IPS-20b (cell line): ENCODE results near the gene TRIM28.
A peak's percentile ranks its signal among the peaks of the same experiment; 100 is the strongest.

Source experiments
- H3K27ac ChIP-seq: one replicate; pipeline ENCODE4 v1.5.1; 2013; ENCODE audit warnings: low read length
- H3K27me3 ChIP-seq: 2 replicates; pipeline ENCODE4 v1.6.1; 2013; ENCODE audit warnings: mild to moderate bottlenecking, low read length, inconsistent platforms; ENCODE audit not compliant: insufficient read depth
- H3K36me3 ChIP-seq: 2 replicates; pipeline ENCODE4 v1.6.1; 2013; ENCODE audit warnings: low read depth, mild to moderate bottlenecking, inconsistent platforms, low read length, moderate library complexity; ENCODE audit not compliant: insufficient read depth
- H3K4me1 ChIP-seq: 2 replicates; pipeline ENCODE4 v1.6.1; 2013; ENCODE audit warnings: mild to moderate bottlenecking, control low read depth, inconsistent platforms, low read length, moderate library complexity; ENCODE audit not compliant: insufficient read depth
- H3K4me3 ChIP-seq: 2 replicates; pipeline ENCODE4 v1.5.1; 2013; ENCODE audit warnings: mild to moderate bottlenecking, low read length, inconsistent platforms
- H3K9ac ChIP-seq: 2 replicates; pipeline ENCODE4 v1.6.1; 2013; ENCODE audit warnings: low read depth, mild to moderate bottlenecking, inconsistent platforms, low read length, moderate library complexity
- H3K9me3 ChIP-seq: 2 replicates; pipeline ENCODE4 v1.6.1; 2013; ENCODE audit warnings: mild to moderate bottlenecking, low read depth, low read length, inconsistent platforms; ENCODE audit not compliant: insufficient read depth

The TRIM28 gene

GRCh38 chr19:58559275-58560006 is 15.6 kb downstream of the TRIM28 start:
- Histone ChIP-seq H3K36me3 (peaks cover 13% of the 10 kb centered on the region), H3K9ac (peak overlapping the region; percentile 99), H3K4me3 (peak overlapping the region; percentile 92), H3K27me3 (peaks cover 41% of the 10 kb centered on the region), H3K4me1 (peaks cover 13% of the 10 kb centered on the region; the same call in 1 of the 2 replicates), H3K9me3 (no peaks in the 10 kb centered on the region), H3K27ac (peak overlapping the region; percentile 98)

- H3K4me1 ChIP-seq: peaks cover 13% of the 10 kb centered on the region; the same call in 1 of the 2 replicates
These were observed 16.4 kb downstream of the TRIM28 start for GRCh38 chr19:58560007-58560887.

GRCh38 chr19:58560921-58561320 is 17.1 kb downstream of the TRIM28 start:
- no peaks in the 10 kb centered on the region for H3K9me3 ChIP-seq
- H3K27me3 ChIP-seq: peaks cover 43% of the 10 kb centered on the region
- H3K4me1 ChIP-seq: peaks cover 13% of the 10 kb centered on the region; the same call in 1 of the 2 replicates
- H3K36me3 ChIP-seq: peaks cover 12% of the 10 kb centered on the region
- no peak overlapping the region for H3K4me3 ChIP-seq
- no peak overlapping the region for H3K27ac ChIP-seq
- H3K9ac ChIP-seq: no peak overlapping the region

More at GRCh38 chr19:58560007-58560887, 16.4 kb downstream of the TRIM28 start:
- Histone ChIP-seq H3K9me3 (no peaks in the 10 kb centered on the region), H3K9ac (peak overlapping the region; percentile 99; the same call in 1 of the 2 replicates), H3K4me3 (peak overlapping the region; percentile 92), H3K27ac (peak overlapping the region; percentile 98), H3K36me3 (peaks cover 13% of the 10 kb centered on the region), H3K27me3 (peaks cover 43% of the 10 kb centered on the region)

GRCh38 chr19:58561373-58562121 is 17.7 kb downstream of the TRIM28 start:
- Histone ChIP-seq H3K9ac (no peak overlapping the region), H3K4me3 (no peak overlapping the region), H3K27ac (no peak overlapping the region), H3K4me1 (peaks cover 13% of the 10 kb centered on the region; the same call in 1 of the 2 replicates), H3K9me3 (no peaks in the 10 kb centered on the region), H3K36me3 (peaks cover 8% of the 10 kb centered on the region), H3K27me3 (peaks cover 43% of the 10 kb centered on the region)

- Histone ChIP-seq H3K27ac (no peak overlapping the region), H3K4me3 (peak overlapping the region; percentile 42; the same call in 1 of the 2 replicates), H3K27me3 (peaks cover 43% of the 10 kb centered on the region), H3K36me3 (0 out of 2 replicates have a peak, but pooled peaks cover 7% of the 10 kb centered on the region), H3K9ac (peak overlapping the region; percentile 32; the same call in 1 of the 2 replicates), H3K4me1 (peaks cover 7% of the 10 kb centered on the region; the same call in 1 of the 2 replicates), H3K9me3 (no peaks in the 10 kb centered on the region)
These were observed 18.5 kb downstream of the TRIM28 start for GRCh38 chr19:58562122-58563033.

- H3K9ac ChIP-seq: peak overlapping the region; percentile 21; the same call in 1 of the 2 replicates
These were observed 19.2 kb downstream of the TRIM28 start for GRCh38 chr19:58563034-58563573.

GRCh38 chr19:58563823-58564222 is 20.0 kb downstream of the TRIM28 start:
- Histone ChIP-seq H3K4me1 (peaks cover 7% of the 10 kb centered on the region; the same call in 1 of the 2 replicates), H3K9ac (no peak overlapping the region), H3K27me3 (peaks cover 43% of the 10 kb centered on the region), H3K4me3 (no peak overlapping the region), H3K27ac (no peak overlapping the region), H3K36me3 (peaks cover 12% of the 10 kb centered on the region; the same call in 1 of the 2 replicates), H3K9me3 (no peaks in the 10 kb centered on the region)

More at GRCh38 chr19:58563034-58563573, 19.2 kb downstream of the TRIM28 start:
- Histone ChIP-seq H3K27me3 (peaks cover 43% of the 10 kb centered on the region), H3K4me1 (peaks cover 7% of the 10 kb centered on the region; the same call in 1 of the 2 replicates), H3K4me3 (peak overlapping the region; percentile 42; the same call in 1 of the 2 replicates), H3K36me3 (0 out of 2 replicates have a peak, but pooled peaks cover 7% of the 10 kb centered on the region), H3K27ac (no peak overlapping the region), H3K9me3 (no peaks in the 10 kb centered on the region)

GRCh38 chr19:58566989-58567388 is 23.1 kb downstream of the TRIM28 start:
- Histone ChIP-seq H3K4me1 (0 out of 2 replicates have a peak, but pooled peaks cover 2% of the 10 kb centered on the region), H3K4me3 (no peak overlapping the region), H3K27me3 (peaks cover 25% of the 10 kb centered on the region), H3K9me3 (no peaks in the 10 kb centered on the region), H3K36me3 (peaks cover 29% of the 10 kb centered on the region), H3K9ac (no peak overlapping the region), H3K27ac (no peak overlapping the region)

GRCh38 chr19:58568453-58569130 is 24.7 kb downstream of the TRIM28 start:
- H3K36me3 ChIP-seq: peaks cover 29% of the 10 kb centered on the region
- H3K27me3 ChIP-seq: peaks cover 9% of the 10 kb centered on the region
- H3K9ac ChIP-seq: no peak overlapping the region
- H3K9me3 ChIP-seq: no peaks in the 10 kb centered on the region
- peaks cover 4% of the 10 kb centered on the region; the same call in 1 of the 2 replicates for H3K4me1 ChIP-seq
- no peak overlapping the region for H3K27ac ChIP-seq
- no peak overlapping the region for H3K4me3 ChIP-seq
